GM21723 (cell line): Measurements from ENCODE around the gene SPTBN4.
"Not testable (repeated sequence)": the region's sequence is repeated elsewhere in the genome, so short reads cannot be mapped to it uniquely, and the experiment has no call there.

Experiments used
- ATAC-seq: cut with Tn5 transposase; IDR thresholded peaks from one replicate; pipeline ENCODE4 v1.9.1; 2021; ENCODE audit warnings: mild to moderate bottlenecking, moderate library complexity; ENCODE audit not compliant: unreplicated experiment

The SPTBN4 gene

GRCh38 chr19:40502647-40503319, 36.0 kb downstream of the SPTBN4 start:
- no peak for ATAC-seq

DNA sequence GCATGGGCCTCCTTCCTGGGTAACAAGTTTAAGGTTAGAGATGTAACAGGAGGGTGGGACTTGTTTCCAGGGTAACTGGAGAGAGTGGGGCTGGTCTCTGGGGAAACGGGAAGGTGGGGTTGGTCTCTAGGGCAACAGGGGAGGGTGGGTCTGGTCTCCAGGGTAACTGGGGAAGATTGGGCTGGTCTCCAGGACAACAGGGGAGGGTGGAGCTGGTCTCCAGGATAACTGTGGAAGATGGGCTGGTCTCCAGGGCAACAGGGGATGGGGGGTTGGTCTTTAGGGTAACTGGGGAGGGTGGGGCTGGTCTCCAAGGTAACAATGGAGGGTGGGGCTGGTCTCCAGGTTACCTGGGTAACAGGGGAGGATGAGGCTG, 36.5 kb downstream of the SPTBN4 start:
- ATAC-seq: no peak

DNA sequence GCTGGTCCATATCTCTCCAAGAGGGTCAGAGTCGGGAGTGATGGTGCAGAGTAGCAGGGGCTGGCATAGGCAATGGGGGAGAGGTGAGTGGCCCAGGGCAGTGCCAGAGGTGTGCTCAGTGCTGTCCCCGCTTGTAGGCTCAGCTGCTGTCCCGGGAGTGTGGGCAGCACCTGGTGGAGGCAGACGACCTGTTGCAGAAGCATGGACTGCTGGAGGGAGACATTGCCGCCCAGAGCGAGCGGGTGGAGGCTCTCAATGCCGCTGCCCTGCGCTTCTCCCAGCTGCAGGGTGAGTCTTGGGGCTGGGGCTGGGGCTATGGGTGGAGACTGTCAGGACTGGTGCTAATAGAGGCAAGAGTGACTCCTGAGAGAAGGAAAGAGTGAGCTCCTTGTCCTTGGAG, 39.3 kb downstream of the SPTBN4 start:
- no peak for ATAC-seq

GRCh38 chr19:40507892-40508291, 41.1 kb downstream of the SPTBN4 start:
- ATAC-seq: no peak

DNA sequence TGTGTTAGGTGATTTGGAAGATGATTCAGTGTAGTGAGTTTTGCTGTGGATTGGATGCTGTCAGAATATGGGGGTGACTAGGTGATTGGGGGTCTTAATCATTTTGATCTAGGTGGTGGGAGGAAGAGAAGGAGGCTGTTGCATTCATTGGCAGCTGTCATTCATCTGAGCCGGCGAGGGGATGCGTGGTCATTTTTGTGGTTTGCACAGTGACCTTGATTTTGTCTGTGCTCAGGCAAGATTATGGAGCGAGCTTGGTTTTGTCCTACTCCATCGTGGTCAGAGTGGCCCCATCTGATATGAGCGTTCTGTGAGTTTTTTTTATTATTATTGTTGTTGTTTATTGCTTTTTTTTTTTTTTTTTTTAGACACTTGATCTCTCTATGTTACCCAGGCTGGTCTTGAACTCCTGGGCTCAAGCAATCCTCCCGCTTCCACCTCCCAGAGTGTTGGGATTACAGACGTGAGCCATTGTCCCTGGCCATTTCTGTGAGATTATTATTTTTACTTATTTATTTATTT, 42.0 kb downstream of the SPTBN4 start:
- no peak for ATAC-seq

DNA sequence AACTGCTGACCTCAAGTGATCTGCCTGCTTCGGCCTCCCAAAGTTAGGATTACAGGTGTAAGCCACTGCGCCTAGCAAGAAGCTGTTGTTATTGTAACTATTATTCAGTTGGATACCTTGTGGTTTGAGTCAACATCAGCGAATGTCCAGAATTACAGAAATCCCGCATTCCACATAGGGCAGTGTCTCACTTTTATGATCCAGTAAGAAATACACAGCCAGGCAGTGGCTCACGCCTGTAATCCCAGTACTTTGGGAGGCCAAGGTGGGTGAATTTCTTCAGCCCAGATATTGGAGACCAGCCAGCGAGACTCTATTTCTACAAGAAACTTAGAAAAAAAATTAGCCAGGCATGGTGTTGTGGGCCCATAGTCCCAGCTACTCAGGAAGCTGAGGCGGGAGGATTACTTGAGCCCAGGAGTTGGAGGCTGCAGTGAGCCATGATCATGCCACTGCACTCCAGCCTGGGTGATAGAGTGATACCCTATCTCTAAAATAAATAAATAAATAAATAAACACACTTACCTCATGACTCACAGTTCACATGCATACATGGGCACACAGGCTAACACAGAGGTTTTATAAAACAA, 43.8 kb downstream of the SPTBN4 start:
- no peak for ATAC-seq

DNA sequence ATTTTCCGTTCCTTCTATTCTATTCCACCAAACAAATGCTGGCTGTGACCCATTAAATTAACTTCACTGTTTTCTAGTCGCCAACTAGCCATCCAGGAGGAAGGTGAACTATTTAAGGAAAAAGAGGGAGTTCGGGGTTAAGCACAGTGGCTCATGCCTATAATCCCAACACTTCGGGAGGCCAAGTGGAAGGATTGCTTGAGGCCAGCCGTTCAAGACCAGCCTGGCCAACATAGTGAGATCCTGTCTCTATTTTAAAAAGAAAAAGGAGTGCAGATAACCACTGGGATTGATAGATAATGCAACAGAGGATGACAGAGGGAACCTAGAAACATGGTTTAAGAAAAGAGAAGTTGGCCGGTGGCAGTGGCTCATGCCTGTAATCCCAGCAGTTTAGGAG, 44.7 kb downstream of the SPTBN4 start:
- ATAC-seq: no peak

GRCh38 chr19:40512110-40512472, 45.3 kb downstream of the SPTBN4 start:
- ATAC-seq: no peak

GRCh38 chr19:40512473-40513344, 45.9 kb downstream of the SPTBN4 start:
- no peak for ATAC-seq

DNA sequence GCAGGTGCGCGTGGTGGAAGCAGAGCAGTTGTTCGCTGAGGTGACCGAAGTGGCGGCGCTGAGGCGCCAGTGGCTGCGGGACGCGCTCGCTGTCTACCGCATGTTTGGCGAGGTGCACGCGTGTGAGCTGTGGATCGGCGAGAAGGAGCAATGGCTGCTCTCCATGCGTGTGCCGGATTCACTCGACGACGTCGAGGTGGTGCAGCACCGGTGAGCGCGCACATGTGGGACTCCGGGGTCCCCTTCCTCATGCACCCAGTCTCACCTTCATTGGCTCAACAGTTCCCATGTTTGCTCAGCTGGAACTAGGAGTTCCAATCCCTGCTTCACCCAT, 46.5 kb downstream of the SPTBN4 start:
- no peak for ATAC-seq

DNA sequence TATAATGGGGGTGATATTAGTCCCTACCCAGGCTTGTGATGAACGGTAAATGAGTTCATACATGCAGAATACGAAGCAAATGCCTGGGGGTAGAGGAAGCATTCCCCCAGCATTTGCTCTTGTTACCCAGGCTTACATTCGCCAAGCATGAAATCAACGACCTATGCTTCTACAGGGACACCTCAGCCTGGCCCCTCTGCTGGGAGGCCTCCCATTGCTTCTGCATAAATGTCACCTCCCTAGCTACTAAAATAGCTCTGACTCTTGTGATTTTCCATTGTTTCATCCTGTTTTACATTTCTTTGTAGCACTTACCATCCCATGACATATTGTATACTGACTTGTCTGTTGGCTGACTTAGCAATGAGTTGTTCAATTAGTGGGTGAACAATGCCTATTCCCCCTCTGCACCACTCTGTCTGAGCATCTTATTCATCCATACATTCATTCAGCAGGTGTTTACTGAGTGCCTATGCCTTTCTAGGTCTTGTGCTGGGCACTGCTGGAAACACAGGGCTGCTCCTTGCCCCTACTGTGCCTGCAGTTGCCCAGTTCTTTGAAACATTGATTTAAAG, 47.0 kb downstream of the SPTBN4 start:
- ATAC-seq: no peak

GRCh38 chr19:40517248-40517647, 50.4 kb downstream of the SPTBN4 start:
- no peak for ATAC-seq

DNA sequence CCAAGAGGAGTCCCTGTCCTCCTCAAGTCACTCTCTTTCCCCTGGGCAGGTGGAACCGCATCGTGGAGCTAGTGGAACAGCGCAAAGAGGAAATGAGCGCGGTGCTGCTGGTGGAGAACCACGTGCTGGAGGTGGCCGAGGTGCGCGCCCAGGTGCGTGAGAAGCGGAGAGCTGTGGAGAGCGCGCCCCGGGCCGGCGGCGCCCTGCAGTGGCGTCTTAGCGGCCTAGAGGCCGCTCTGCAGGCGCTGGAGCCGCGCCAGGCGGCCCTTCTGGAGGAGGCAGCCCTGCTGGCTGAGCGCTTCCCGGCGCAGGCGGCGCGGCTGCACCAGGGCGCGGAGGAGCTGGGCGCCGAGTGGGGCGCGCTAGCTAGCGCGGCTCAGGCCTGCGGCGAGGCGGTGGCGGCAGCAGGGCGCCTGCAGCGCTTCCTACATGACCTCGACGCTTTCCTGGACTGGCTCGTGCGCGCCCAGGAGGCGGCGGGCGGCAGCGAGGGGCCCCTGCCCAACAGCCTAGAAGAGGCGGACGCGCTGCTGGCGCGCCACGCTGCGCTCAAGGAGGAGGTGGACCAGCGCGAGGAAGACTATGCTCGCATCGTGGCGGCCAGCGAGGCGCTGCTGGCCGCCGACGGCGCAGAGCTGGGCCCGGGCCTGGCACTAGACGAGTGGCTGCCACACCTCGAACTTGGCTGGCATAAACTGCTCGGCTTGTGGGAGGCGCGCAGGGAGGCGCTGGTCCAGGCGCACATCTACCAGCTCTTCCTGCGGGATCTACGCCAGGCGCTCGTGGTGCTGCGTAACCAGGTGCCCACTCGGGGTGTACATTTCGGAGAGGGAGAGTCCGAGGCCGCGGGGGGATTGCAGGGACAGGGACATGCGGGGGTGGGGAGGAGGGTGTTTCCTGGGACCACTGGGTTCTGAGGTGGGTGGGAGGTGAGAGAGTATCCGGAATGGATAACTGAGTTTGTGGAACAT, 52.8 kb downstream of the SPTBN4 start:
- ATAC-seq: no peak

DNA sequence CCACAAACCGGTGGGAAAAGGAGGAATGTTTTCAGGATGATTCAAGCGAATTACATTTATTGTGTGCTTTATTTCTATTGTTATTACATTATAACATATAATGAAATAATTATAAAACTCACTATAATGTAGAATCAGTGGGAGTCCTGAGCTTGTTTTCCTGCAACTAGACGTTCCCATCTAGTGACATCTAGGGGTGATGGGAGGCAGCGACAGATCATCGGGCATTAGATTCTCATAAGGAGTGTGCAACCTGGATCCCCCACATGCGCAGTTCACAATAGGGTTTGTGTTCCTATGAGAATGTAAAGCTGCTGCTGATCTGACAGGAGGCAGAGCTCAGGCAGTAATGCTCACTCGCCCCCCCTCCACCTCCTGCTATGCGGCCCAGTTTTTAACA, 54.5 kb downstream of the SPTBN4 start:
- ATAC-seq: no peak

DNA sequence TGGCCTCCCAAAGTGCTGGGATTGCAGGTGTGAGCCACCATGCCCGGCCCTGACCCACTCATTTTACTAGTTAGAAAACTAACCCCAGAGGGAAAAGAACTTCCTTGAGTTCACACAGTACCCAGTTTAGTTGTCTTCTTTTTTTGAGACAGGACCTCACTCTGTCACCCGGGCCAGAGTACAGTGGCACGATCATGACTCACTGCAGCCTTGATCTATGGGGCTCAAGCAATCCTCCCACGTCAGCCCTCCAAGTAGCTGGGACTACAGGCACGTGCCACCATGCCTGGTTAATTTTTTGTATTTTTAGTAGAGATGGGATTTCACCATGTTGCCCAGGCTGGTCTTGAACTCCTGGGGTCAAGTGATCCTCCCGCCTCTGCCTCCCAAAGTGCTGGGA, 55.1 kb downstream of the SPTBN4 start:
- ATAC-seq: not testable (repeated sequence)

GRCh38 chr19:40523322-40524047, 56.7 kb downstream of the SPTBN4 start:
- ATAC-seq: no peak

GRCh38 chr19:40524133-40524549, 57.3 kb downstream of the SPTBN4 start:
- no peak for ATAC-seq

GRCh38 chr19:40524655-40525054, 57.9 kb downstream of the SPTBN4 start:
- ATAC-seq: no peak

- no peak for ATAC-seq
These were observed 58.6 kb downstream of the SPTBN4 start for GRCh38 chr19:40525234-40526051.
